Loucy (cell line): ENCODE data around the gene TIMM29.

Experiments
- EZH2phosphoT487 ChIP-seq: fragments of 200-600 bp; IDR thresholded peaks from 2 replicates; pipeline ENCODE4 v1.6.1; 2018; ENCODE audit warnings: antibody characterized with exemption, mild to moderate bottlenecking, moderate library complexity, borderline replicate concordance
- TF ChIP-seq, protein P1 (sequence below): fragments of 200-600 bp; sonication (generic); conservative IDR thresholded peaks from 2 replicates; pipeline ENCODE4 v1.5.1; 2014; ENCODE audit warnings: mild to moderate bottlenecking, antibody characterized with exemption, low read length

DNA sequence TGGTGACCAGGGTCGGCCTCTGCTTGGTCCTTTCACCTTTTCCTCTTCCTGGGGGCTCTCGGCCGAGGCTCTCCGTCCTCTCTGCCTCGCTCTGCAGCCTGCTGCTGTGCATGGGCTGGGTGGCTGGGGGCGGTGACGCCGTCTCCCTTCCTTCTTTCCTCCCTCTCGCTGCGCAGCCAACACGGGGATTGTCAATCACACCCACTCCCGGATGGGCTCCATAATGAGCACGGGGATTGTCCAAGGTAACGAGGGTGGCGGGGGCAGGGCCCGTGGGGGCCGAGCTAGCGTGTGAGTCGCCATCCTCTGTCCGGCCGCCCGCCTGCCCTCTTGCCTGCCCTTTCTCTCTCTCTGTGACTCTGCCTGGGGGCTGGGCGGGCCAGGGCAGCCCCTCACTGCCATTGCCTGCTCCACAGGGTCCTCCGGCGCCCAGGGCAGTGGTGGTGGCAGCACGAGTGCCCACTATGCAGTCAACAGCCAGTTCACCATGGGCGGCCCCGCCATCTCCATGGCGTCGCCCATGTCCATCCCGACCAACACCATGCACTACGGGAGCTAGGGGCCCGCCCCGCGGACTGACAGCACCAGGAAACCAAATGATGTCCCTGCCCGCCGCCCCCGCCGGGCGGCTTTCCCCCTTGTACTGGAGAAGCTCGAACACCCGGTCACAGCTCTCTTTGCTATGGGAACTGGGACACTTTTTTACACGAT lies 7.3 kb upstream of the TIMM29 start:
- TF ChIP-seq, protein P1, sequence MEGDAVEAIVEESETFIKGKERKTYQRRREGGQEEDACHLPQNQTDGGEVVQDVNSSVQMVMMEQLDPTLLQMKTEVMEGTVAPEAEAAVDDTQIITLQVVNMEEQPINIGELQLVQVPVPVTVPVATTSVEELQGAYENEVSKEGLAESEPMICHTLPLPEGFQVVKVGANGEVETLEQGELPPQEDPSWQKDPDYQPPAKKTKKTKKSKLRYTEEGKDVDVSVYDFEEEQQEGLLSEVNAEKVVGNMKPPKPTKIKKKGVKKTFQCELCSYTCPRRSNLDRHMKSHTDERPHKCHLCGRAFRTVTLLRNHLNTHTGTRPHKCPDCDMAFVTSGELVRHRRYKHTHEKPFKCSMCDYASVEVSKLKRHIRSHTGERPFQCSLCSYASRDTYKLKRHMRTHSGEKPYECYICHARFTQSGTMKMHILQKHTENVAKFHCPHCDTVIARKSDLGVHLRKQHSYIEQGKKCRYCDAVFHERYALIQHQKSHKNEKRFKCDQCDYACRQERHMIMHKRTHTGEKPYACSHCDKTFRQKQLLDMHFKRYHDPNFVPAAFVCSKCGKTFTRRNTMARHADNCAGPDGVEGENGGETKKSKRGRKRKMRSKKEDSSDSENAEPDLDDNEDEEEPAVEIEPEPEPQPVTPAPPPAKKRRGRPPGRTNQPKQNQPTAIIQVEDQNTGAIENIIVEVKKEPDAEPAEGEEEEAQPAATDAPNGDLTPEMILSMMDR: no peak
- TF ChIP-seq EZH2phosphoT487: no peak
